ENCODE measurements around the gene TGFB2. TPM values are rescaled to one million over a fixed set of nuclear protein-coding genes. Genes with fewer than 3 reads are reported as not detected.

Gene TGFB2
- total RNA-seq, 4 donors from 2014 or later = 5.3 to 12.6 (median 6.1) TPM

DNA sequence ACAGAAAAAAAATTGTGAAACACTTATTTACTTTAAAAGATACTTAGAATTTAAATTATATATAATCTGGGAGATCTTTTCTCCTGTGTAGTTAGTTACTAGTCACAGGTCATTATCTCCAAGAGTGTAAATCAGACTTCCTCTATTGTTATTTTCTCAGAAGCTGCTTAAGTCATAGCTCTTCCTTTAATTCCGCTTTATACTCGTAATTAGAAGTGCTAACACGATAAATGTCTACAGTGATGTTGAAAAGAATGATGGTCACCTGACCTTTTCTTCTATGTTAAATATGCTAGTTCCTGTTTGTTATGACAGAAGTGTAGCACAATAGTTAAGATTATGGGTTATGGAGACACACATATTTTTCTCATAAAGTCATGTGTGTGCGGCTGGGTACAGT, 123.6 kb downstream of the TGFB2 start:
- Histone ChIP-seq H3K27ac (replicated peaks in 1 of 4) (no peak overlapping the region), H3K9me3 (no peaks in the 10 kb centered on the region), H3K4me1 (peaks cover 0 to 19% (median 9%) of the 10 kb centered on the region in 4 donors), H3K4me3 (no peak overlapping the region), H3K36me3 (no peaks in the 10 kb centered on the region), H3K27me3 (no peaks in the 10 kb centered on the region)
- no peak for DNase-seq (ENCODE audit: extremely low spot score)
- TF ChIP-seq EP300 (IDR thresholded peaks at IDR 0.05) (no peak), POLR2A (IDR thresholded peaks at IDR 0.05; ENCODE audit: low read depth) (no peak), POLR2AphosphoS5 (IDR thresholded peaks at IDR 0.05) (no peak)
- TF ChIP-seq, protein P1, sequence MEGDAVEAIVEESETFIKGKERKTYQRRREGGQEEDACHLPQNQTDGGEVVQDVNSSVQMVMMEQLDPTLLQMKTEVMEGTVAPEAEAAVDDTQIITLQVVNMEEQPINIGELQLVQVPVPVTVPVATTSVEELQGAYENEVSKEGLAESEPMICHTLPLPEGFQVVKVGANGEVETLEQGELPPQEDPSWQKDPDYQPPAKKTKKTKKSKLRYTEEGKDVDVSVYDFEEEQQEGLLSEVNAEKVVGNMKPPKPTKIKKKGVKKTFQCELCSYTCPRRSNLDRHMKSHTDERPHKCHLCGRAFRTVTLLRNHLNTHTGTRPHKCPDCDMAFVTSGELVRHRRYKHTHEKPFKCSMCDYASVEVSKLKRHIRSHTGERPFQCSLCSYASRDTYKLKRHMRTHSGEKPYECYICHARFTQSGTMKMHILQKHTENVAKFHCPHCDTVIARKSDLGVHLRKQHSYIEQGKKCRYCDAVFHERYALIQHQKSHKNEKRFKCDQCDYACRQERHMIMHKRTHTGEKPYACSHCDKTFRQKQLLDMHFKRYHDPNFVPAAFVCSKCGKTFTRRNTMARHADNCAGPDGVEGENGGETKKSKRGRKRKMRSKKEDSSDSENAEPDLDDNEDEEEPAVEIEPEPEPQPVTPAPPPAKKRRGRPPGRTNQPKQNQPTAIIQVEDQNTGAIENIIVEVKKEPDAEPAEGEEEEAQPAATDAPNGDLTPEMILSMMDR (IDR thresholded peaks at IDR 0.05) = no peak
- WGBS = 91% methylated on average over 4 of the region's 4 CpGs
- intact Hi-C loops (cut with DNase I) = no loop called here

DNA sequence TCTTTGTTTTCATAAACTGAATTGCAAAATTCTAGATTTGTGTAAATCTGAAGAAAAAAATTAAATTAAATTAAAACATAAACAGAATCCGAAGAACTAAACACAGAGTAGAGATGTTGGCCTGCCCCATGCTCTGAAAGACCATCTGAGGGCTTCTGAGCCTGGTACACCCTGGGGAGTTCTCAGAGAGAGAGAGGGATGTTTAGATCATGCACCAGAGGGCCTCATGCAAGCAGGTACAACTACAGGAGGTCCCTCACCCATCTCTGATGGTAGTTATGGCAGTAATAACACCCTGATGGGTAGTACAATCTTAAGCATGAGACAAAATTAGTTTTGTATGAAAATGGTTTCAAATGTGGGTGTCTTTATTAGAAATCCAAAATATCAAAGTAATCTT, 127.7 kb downstream of the TGFB2 start:
- no peaks in the 10 kb centered on the region for H3K27me3 ChIP-seq
- no peak overlapping the region for H3K4me3 ChIP-seq
- no peak overlapping the region for H3K27ac ChIP-seq (replicated peaks in 1 of 4)
- TF ChIP-seq POLR2AphosphoS5 (IDR thresholded peaks at IDR 0.05) (no peak), POLR2A (IDR thresholded peaks at IDR 0.05; ENCODE audit: low read depth) (no peak), EP300 (IDR thresholded peaks at IDR 0.05) (no peak)
- TF ChIP-seq, protein P1 (IDR thresholded peaks at IDR 0.05) = no peak
- intact Hi-C loops (cut with DNase I) = no loop called here
- no peaks in the 10 kb centered on the region for H3K9me3 ChIP-seq
- WGBS = 93% methylated on average over 1 of the region's 1 CpG
- no peak for DNase-seq (ENCODE audit: extremely low spot score)
- peaks cover 8 to 23% (median 16%) of the 10 kb centered on the region in 4 donors for H3K4me1 ChIP-seq
- no peaks in the 10 kb centered on the region for H3K36me3 ChIP-seq

DNA sequence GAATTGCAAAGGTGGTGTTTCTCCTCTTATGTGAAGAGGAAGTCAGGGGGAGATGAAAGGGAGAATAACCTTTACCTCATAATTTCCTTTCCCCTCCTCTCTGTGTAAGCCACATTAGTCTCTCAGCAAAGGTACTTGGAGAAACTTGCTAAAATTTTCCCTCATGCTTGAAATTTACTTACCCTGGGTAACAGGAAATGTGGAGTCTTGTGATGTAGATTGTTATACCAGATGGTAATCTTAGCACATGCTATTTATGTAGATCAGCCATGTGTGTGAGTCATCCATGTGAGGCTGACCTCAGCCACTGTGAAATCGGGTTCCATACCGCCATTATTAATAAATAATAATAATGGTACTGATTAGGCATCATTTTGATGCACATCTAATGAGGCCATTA, 128.4 kb downstream of the TGFB2 start:
- no peaks in the 10 kb centered on the region for H3K9me3 ChIP-seq
- intact Hi-C loops (cut with DNase I) = no loop called here
- H3K4me1 ChIP-seq = peaks cover 8 to 23% (median 16%) of the 10 kb centered on the region in 4 donors
- no peak overlapping the region for H3K27ac ChIP-seq (replicated peaks in 1 of 4)
- no peaks in the 10 kb centered on the region for H3K27me3 ChIP-seq
- DNase-seq (ENCODE audit: extremely low spot score) = no peak
- H3K4me3 ChIP-seq = no peak overlapping the region
- WGBS = 57% methylated on average over 2 of the region's 2 CpGs
- no peaks in the 10 kb centered on the region for H3K36me3 ChIP-seq
- no peak for TF ChIP-seq POLR2A (IDR thresholded peaks at IDR 0.05; ENCODE audit: low read depth)
- TF ChIP-seq, protein P1 (IDR thresholded peaks at IDR 0.05) = no peak
- TF ChIP-seq POLR2AphosphoS5 (IDR thresholded peaks at IDR 0.05) = no peak
- TF ChIP-seq EP300 (IDR thresholded peaks at IDR 0.05) = no peak

DNA sequence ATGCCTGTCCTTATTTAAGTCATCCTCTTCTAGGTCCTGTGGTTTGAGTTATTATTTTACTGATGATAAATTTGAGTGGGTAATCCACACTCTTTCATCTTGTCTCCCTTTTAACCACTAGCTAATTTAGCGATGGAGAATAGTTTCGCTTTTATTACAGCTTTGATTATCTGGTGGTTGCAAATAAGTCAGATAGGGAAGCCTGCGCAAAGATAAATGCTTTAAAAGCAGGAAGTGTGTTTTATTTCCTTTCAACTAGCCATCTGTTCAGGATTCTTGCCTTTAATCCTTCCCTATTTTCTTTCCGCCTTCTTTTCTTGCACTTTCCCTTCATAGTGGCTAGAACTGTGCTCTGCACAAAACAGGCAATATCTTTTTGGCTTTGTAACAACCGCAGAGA, 129.0 kb downstream of the TGFB2 start:
- Histone ChIP-seq H3K27me3 (no peaks in the 10 kb centered on the region), H3K4me3 (no peak overlapping the region), H3K9me3 (no peaks in the 10 kb centered on the region), H3K36me3 (no peaks in the 10 kb centered on the region), H3K4me1 (peaks cover 8 to 26% (median 19%) of the 10 kb centered on the region in 4 donors), H3K27ac (replicated peaks in 1 of 4) (no peak overlapping the region)
- intact Hi-C loops (cut with DNase I) = no loop called here
- TF ChIP-seq POLR2A (IDR thresholded peaks at IDR 0.05; ENCODE audit: low read depth) (no peak), EP300 (IDR thresholded peaks at IDR 0.05) (no peak), POLR2AphosphoS5 (IDR thresholded peaks at IDR 0.05) (no peak)
- TF ChIP-seq, protein P1 (IDR thresholded peaks at IDR 0.05) = no peak
- 70% methylated on average over 5 of the region's 5 CpGs for WGBS
- no peak for DNase-seq (ENCODE audit: extremely low spot score)

DNA sequence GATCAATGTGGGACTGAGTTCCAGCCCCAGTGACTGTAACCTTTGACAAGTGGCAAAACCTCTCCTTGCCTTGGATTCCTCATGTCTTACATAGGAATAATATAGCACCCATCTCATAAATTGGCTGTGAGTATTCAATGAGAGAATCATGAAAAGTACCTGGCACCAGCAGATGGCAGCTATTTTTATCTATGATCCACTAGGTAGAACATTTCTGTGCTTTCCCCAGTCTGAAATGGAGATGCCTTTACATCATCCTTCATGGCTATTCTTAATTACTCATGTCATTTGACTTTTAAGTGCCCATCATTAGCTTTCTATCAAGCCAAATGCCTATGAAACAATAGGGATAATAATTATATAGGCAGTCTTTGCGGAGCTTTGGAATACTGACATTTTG, 130.1 kb downstream of the TGFB2 start:
- WGBS = 96% methylated on average over 1 of the region's 1 CpG
- H3K36me3 ChIP-seq = no peaks in the 10 kb centered on the region
- DNase-seq (ENCODE audit: extremely low spot score) = no peak
- TF ChIP-seq, protein P1 (IDR thresholded peaks at IDR 0.05) = no peak
- no peak for TF ChIP-seq POLR2AphosphoS5 (IDR thresholded peaks at IDR 0.05)
- TF ChIP-seq EP300 (IDR thresholded peaks at IDR 0.05) = no peak
- no peak for TF ChIP-seq POLR2A (IDR thresholded peaks at IDR 0.05; ENCODE audit: low read depth)
- intact Hi-C loops (cut with DNase I) = no loop called here
- no peaks in the 10 kb centered on the region for H3K9me3 ChIP-seq
- no peak overlapping the region for H3K4me3 ChIP-seq
- peaks cover 19 to 38% (median 30%) of the 10 kb centered on the region in 4 donors for H3K4me1 ChIP-seq
- no peaks in the 10 kb centered on the region for H3K27me3 ChIP-seq
- H3K27ac ChIP-seq (replicated peaks in 1 of 4) = peak overlapping the region; percentile 4 to 62 (median 51)
